CD14-positive monocyte (primary cell): ENCODE data around the gene EPHA4. TPM values are rescaled to one million over a fixed set of nuclear protein-coding genes. Genes with fewer than 3 reads are reported as not detected.

Experiments
- DNase-seq, 3 donors: peaks; one replicate each; pipeline ENCODE4 v3.0.0-alpha.2; 2011 to 2022
- H2AFZ ChIP-seq: 2 replicates; pipeline ENCODE4 v1.6.0; 2012; ENCODE audit warnings: mild to moderate bottlenecking, low read depth, low read length, inconsistent platforms; ENCODE audit not compliant: insufficient read depth, poor library complexity, severe bottlenecking
- H3K27ac ChIP-seq, 2 donors: 1 replicate in 1 of 2; 2 replicates in 1 of 2; pipeline ENCODE4 v1.5.1; 2012 to 2013; ENCODE audit warnings: low read length in 2 of 2, control low read depth in 1 of 2, inconsistent platforms in 1 of 2, low read depth in 1 of 2, mild to moderate bottlenecking in 1 of 2
- H3K27me3 ChIP-seq, 2 donors: one replicate each; pipeline versions ENCODE4 v1.6.0 to v1.6.1; 2011 to 2013; ENCODE audit warnings: low read length in 2 of 2; ENCODE audit not compliant: control insufficient read depth in 2 of 2, insufficient read depth in 2 of 2
- H3K36me3 ChIP-seq, 2 donors: replicated peaks in 1 of 2; 1 replicate in 1 of 2; 2 replicates in 1 of 2; pipeline versions ENCODE4 v1.5.1 to v1.6.1; 2012 to 2013; ENCODE audit warnings: low read length in 2 of 2, control low read depth in 1 of 2, inconsistent platforms in 1 of 2, mild to moderate bottlenecking in 1 of 2; ENCODE audit not compliant: insufficient read depth in 2 of 2, control insufficient read depth in 1 of 2
- H3K4me1 ChIP-seq, 2 donors: 1 replicate in 1 of 2; 2 replicates in 1 of 2; pipeline versions ENCODE4 v1.5.1 to v1.6.1; 2012 to 2013; ENCODE audit warnings: low read length in 2 of 2, control low read depth in 1 of 2, inconsistent platforms in 1 of 2, mild to moderate bottlenecking in 1 of 2, moderate library complexity in 1 of 2; ENCODE audit not compliant: insufficient read depth in 2 of 2, control insufficient read depth in 1 of 2
- H3K4me2 ChIP-seq: replicated peaks from 2 replicates; pipeline ENCODE3; 2012; ENCODE audit warnings: low read length, moderate library complexity, mild to moderate bottlenecking; ENCODE audit not compliant: poor library complexity, severe bottlenecking; ENCODE audit errors: extremely low read depth
- H3K4me3 ChIP-seq, 3 experiments: fragments of 200-600 bp in 1 of 3; sonication (generic) in 1 of 3; replicated peaks in 1 of 3; 1 replicate in 2 of 3; 2 replicates in 1 of 3; pipeline ENCODE4 v1.5.1; 2011 to 2013; ENCODE audit warnings: low read length in 3 of 3, mild to moderate bottlenecking in 3 of 3, control low read depth in 2 of 3, low read depth in 2 of 3, inconsistent platforms in 1 of 3, moderate library complexity in 1 of 3
- H3K79me2 ChIP-seq: 2 replicates; pipeline ENCODE4 v1.6.0; 2012; ENCODE audit warnings: mild to moderate bottlenecking, control low read depth, inconsistent platforms, low read length, moderate library complexity; ENCODE audit not compliant: insufficient read depth
- H3K9ac ChIP-seq: 2 replicates; pipeline ENCODE4 v1.6.0; 2017; ENCODE audit warnings: low read length, mild to moderate bottlenecking; ENCODE audit not compliant: insufficient read depth, poor library complexity, severe bottlenecking
- H3K9me3 ChIP-seq, 2 donors: replicated peaks in 1 of 2; 1 replicate in 1 of 2; 2 replicates in 1 of 2; pipeline versions ENCODE4 v1.5.1 to v1.6.1; 2012 to 2013; ENCODE audit warnings: low read length in 2 of 2, control low read depth in 1 of 2; ENCODE audit not compliant: control insufficient read depth in 1 of 2, insufficient read depth in 1 of 2
- H4K20me1 ChIP-seq: 2 replicates; pipeline ENCODE4 v1.6.0; 2012; ENCODE audit warnings: mild to moderate bottlenecking, low read length, control low read depth, moderate library complexity; ENCODE audit not compliant: insufficient read depth
- H3K27ac Mint-ChIP-seq, 7 donors: one replicate each; pipeline ENCODE4 v1.8.0; 2020; ENCODE audit warnings: mild to moderate bottlenecking in 7 of 7, mixed read lengths in 7 of 7, moderate library complexity in 6 of 7, inconsistent platforms in 2 of 7
- H3K27me3 Mint-ChIP-seq, 3 donors: one replicate each; pipeline ENCODE4 v1.8.0; 2021 to 2022; ENCODE audit warnings: low read depth in 3 of 3, mild to moderate bottlenecking in 3 of 3, mixed read lengths in 3 of 3, moderate library complexity in 3 of 3, inconsistent platforms in 1 of 3
- H3K36me3 Mint-ChIP-seq, 2 donors: one replicate each; pipeline ENCODE4 v1.8.0; 2020; ENCODE audit warnings: mixed read lengths in 2 of 2, inconsistent platforms in 1 of 2, mild to moderate bottlenecking in 1 of 2
- H3K4me1 Mint-ChIP-seq: one replicate; pipeline ENCODE4 v1.8.0; 2020; ENCODE audit warnings: mild to moderate bottlenecking, mixed read lengths
- H3K4me3 Mint-ChIP-seq, 2 donors: one replicate each; pipeline ENCODE4 v1.8.0; 2020; ENCODE audit warnings: mild to moderate bottlenecking in 2 of 2, mixed read lengths in 2 of 2, moderate library complexity in 1 of 2
- H3K9me3 Mint-ChIP-seq, 7 donors: one replicate each; pipeline ENCODE4 v1.8.0; 2020 to 2022; ENCODE audit warnings: mixed read lengths in 7 of 7, mild to moderate bottlenecking in 6 of 7, moderate library complexity in 6 of 7, inconsistent platforms in 2 of 7
- WGBS: methylation state at CpG from one replicate; pipeline ENCODE4 v1.1.5; 2013; ENCODE audit warnings: missing lambda C conversion rate; ENCODE audit not compliant: insufficient coverage; 5-methylcytosine and 5-hydroxymethylcytosine counted together
- intact Hi-C, 2 donors: fragments of 100-400 bp; cut with micrococcal nuclease; formaldehyde crosslinking; loops; one replicate each; pipeline versions ENCODE4 v1.15.0 to v1.15.1; 2023
- polyA plus RNA-seq, 3 donors: library from polyadenylated mRNA; depleted of rRNA in 1 of 3; unstranded in 2 of 3; stranded (reverse) in 1 of 3; fragments of 300-500 nt in 2 of 3; fragments of >200 nt in 1 of 3; fragmentation: Illumina TruSeq in 2 of 3; gene quantifications; 1 replicate in 2 of 3; 2 replicates in 1 of 3; pipeline ENCODE4 v1.2.3, GENCODE V29; 2012 to 2021
- TF ChIP-seq, protein P1 (sequence below): fragments of 200-600 bp; IDR thresholded peaks from one replicate; pipeline ENCODE4 v1.8.0; 2022; ENCODE audit warnings: antibody characterized with exemption, mild to moderate bottlenecking

The EPHA4 gene
- polyA plus RNA-seq, 3 donors = 0.15 to 0.31 TPM; not detected in 1

DNA sequence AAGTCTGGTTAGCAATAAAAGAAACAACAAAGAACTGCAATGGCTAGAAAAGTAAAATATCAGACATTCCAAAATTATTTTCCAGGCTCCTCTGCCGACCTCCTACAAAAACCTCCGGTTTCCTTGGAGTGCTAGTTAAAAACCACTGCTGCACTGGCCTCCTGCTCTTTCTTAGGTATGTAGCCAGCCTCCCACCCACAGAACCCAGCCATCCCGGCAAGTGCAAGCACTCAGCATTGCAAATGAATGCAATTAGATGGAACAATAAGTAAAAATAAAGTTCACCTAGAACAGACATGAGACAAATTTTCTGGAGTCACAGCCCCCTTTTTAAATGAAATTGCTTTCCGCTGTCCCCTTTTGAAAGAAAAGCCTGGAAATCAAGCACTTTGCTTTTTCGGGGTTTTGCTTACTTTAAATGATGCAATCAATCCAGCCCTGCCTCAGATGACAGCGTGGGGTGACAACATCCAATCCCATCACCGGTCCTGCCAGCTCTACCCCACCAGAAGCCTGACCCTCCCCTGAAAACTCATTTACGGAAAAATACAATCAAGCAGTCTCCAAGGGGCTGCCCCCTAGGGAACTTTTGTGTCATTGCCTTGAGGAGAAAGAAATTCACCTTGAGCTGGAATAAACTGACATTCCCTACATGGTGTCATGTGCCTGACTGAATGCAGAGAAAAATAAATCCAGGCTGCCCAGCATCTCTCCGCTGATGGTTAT lies 199.8 kb downstream of the EPHA4 start:
- no peaks in the 10 kb centered on the region for H3K36me3 ChIP-seq
- TF ChIP-seq, protein P1, sequence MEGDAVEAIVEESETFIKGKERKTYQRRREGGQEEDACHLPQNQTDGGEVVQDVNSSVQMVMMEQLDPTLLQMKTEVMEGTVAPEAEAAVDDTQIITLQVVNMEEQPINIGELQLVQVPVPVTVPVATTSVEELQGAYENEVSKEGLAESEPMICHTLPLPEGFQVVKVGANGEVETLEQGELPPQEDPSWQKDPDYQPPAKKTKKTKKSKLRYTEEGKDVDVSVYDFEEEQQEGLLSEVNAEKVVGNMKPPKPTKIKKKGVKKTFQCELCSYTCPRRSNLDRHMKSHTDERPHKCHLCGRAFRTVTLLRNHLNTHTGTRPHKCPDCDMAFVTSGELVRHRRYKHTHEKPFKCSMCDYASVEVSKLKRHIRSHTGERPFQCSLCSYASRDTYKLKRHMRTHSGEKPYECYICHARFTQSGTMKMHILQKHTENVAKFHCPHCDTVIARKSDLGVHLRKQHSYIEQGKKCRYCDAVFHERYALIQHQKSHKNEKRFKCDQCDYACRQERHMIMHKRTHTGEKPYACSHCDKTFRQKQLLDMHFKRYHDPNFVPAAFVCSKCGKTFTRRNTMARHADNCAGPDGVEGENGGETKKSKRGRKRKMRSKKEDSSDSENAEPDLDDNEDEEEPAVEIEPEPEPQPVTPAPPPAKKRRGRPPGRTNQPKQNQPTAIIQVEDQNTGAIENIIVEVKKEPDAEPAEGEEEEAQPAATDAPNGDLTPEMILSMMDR = no peak
- no peaks in the 10 kb centered on the region for H3K36me3 Mint-ChIP-seq
- DNase-seq = no peak
- peaks cover 0 to 8% (median 4%) of the 10 kb centered on the region in 3 donors for H3K27me3 Mint-ChIP-seq
- H3K9ac ChIP-seq = no peak overlapping the region
- H2AFZ ChIP-seq = no peak overlapping the region
- no peaks in the 10 kb centered on the region for H3K4me1 Mint-ChIP-seq
- H3K27me3 ChIP-seq = no peaks in the 10 kb centered on the region
- H3K27ac ChIP-seq = no peak overlapping the region
- H3K4me3 ChIP-seq = no peak overlapping the region
- no peaks in the 10 kb centered on the region for H3K4me1 ChIP-seq
- peaks cover 0 to 8% (median 4%) of the 10 kb centered on the region in 7 donors for H3K9me3 Mint-ChIP-seq
- no peak overlapping the region for H3K4me2 ChIP-seq
- H3K9me3 ChIP-seq = peaks cover 0 to 3% of the 10 kb centered on the region in 2 donors
- no peak overlapping the region for H3K4me3 Mint-ChIP-seq
- H3K27ac Mint-ChIP-seq = no peak overlapping the region
- intact Hi-C loops = no loop called here
- H3K79me2 ChIP-seq = no peaks in the 10 kb centered on the region
- 89% methylated on average over 4 of the region's 9 CpGs for WGBS
- no peaks in the 10 kb centered on the region for H4K20me1 ChIP-seq

DNA sequence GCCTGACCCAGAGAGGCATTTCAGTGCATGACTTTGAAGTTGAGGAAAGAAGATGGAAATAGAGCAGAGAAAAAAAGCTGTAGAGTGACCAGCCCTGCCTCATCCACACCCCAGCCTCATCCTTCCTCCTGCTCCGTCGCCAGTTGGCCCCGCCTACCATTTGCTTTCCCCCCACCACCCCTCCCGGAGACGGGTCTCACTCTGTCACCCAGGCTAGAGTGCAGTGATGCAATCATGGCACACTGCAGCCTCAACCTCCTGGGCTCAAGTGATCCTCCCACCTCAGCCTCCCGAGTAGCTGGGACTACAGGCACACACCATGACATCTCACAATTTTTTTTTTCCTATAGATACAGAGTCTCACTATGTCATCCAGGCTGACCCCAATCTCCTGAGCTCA lies 200.8 kb downstream of the EPHA4 start:
- Mint-ChIP-seq H3K4me3 (no peak overlapping the region), H3K4me1 (no peaks in the 10 kb centered on the region), H3K36me3 (no peaks in the 10 kb centered on the region), H3K9me3 (peaks cover 0 to 8% (median 4%) of the 10 kb centered on the region in 7 donors), H3K27me3 (peaks cover 0 to 7% (median 4%) of the 10 kb centered on the region in 3 donors), H3K27ac (no peak overlapping the region)
- DNase-seq = no peak
- TF ChIP-seq, protein P1 = no peak
- Histone ChIP-seq H3K27me3 (no peaks in the 10 kb centered on the region), H2AFZ (no peak overlapping the region), H3K4me1 (no peaks in the 10 kb centered on the region), H3K36me3 (no peaks in the 10 kb centered on the region), H3K27ac (no peak overlapping the region), H3K4me2 (no peak overlapping the region), H3K9ac (no peak overlapping the region), H3K79me2 (no peaks in the 10 kb centered on the region), H4K20me1 (no peaks in the 10 kb centered on the region), H3K9me3 (peaks cover 0 to 3% of the 10 kb centered on the region in 2 donors), H3K4me3 (no peak overlapping the region)
- WGBS = 78% methylated on average over 4 of the region's 6 CpGs
- intact Hi-C loops = no loop called here
